Adrenal gland (tissue), 5 donors: ENCODE data around the gene KIAA1958.

Experiments
- CTCF ChIP-seq, 6 experiments: fragments of 450-650 bp in 4 of 6; fragments of 200-600 bp in 2 of 6; sonication (generic) in 1 of 6; IDR thresholded peaks; 1 replicate in 5 of 6; 2 replicates in 1 of 6; pipeline versions ENCODE4 v1.5.1 to v1.8.0; 2016 to 2021; ENCODE audit warnings: antibody characterized with exemption in 6 of 6, mild to moderate bottlenecking in 2 of 6, moderate library complexity in 1 of 6
- POLR2A ChIP-seq, 2 donors: fragments of 450-650 bp; IDR thresholded peaks; one replicate each; pipeline ENCODE4 v1.6.1; 2017; ENCODE audit warnings: antibody characterized with exemption in 2 of 2, mild to moderate bottlenecking in 2 of 2, moderate library complexity in 1 of 2
- donor health status: DM: no; HTN: no; CAD: no.

DNA sequence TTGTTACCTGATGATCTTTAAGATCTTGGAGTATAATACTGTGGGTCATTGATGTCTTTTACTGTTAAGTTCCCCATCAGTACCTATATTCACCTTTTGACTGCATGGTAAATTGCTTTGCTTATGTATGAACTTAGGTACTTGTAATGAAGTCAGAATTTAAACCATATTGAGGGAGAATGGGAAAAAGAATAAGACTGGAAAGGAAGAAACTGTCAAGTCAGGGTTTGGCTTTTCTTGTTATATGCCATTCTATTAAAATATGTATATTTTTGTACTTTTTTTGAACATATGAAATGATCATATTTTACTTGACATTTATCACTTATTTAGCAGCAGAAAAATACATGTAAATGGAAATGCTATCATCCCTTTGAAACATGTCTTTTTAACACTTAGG is 58.6 kb downstream of the KIAA1958 start:
- TF ChIP-seq POLR2A (IDR thresholded peaks at IDR 0.05) (no peak), CTCF (IDR thresholded peaks at IDR 0.05) (no peak)
